NCI-H774 (cell line): Measurements from ENCODE around the gene FAIM2.
"Not testable (repeated sequence)": the region's sequence is repeated elsewhere in the genome, so short reads cannot be mapped to it uniquely, and the experiment has no call there.

Experiments
- DNase-seq: peaks from one replicate; lab custom pipeline; 2025; lab: John Stamatoyannopoulos, UW

The FAIM2 gene

GRCh38 chr12:49863946-49864797 lies 39.5 kb downstream of the FAIM2 start:
- no peak for DNase-seq

- DNase-seq, result not testable (repeated sequence)
These were observed 42.8 kb downstream of the FAIM2 start for GRCh38 chr12:49860921-49861320.

- DNase-seq, result not testable (repeated sequence)
These were observed 47.8 kb downstream of the FAIM2 start for GRCh38 chr12:49855890-49856289.

GRCh38 chr12:49854976-49855375 lies 48.7 kb downstream of the FAIM2 start:
- DNase-seq, result no peak

- DNase-seq, result no peak
These were observed 50.0 kb downstream of the FAIM2 start for GRCh38 chr12:49853671-49854070.

GRCh38 chr12:49847161-49847560 lies 56.5 kb downstream of the FAIM2 start:
- no peak for DNase-seq

GRCh38 chr12:49846032-49846431 lies 57.7 kb downstream of the FAIM2 start:
- DNase-seq, result no peak

- DNase-seq, result no peak
These were observed 59.7 kb downstream of the FAIM2 start for GRCh38 chr12:49843876-49844437.

GRCh38 chr12:49843411-49843810 lies 60.3 kb downstream of the FAIM2 start:
- no peak for DNase-seq

- DNase-seq, result peak; percentile 94
These were observed 61.0 kb downstream of the FAIM2 start, which contains the start of gene BCDIN3D for GRCh38 chr12:49842519-49843352. Gene BCDIN3D (minus strand): TSS chr12:49843106. CDS start chr12:49843087, 19 bp downstream.

GRCh38 chr12:49838973-49839633 lies 64.6 kb downstream of the FAIM2 start:
- DNase-seq, result no peak

GRCh38 chr12:49832836-49833421 lies 70.8 kb downstream of the FAIM2 start:
- DNase-seq, result no peak

- DNase-seq, result no peak
These were observed 72.0 kb downstream of the FAIM2 start for GRCh38 chr12:49831717-49832116.

GRCh38 chr12:49828133-49829091 lies 75.3 kb downstream of the FAIM2 start, which contains the start of gene NCKAP5L:
Gene NCKAP5L (minus strand): TSS chr12:49828413. CDS start chr12:49804044, 24,369 bp downstream.
- DNase-seq, result peak; percentile 93

GRCh38 chr12:49827401-49828099 lies 76.2 kb downstream of the FAIM2 start:
- DNase-seq, result peak; percentile 30

- DNase-seq, result no peak
These were observed 76.7 kb downstream of the FAIM2 start for GRCh38 chr12:49827051-49827400.

GRCh38 chr12:49825971-49826421 lies 77.7 kb downstream of the FAIM2 start:
- DNase-seq, result no peak

GRCh38 chr12:49825360-49825970 lies 78.2 kb downstream of the FAIM2 start:
- DNase-seq, result no peak

GRCh38 chr12:49824895-49825294 lies 78.8 kb downstream of the FAIM2 start:
- no peak for DNase-seq
